Mucosa of rectum (tissue), 2 donors: Measurements from ENCODE around the gene DBNDD1.

Source experiments
- H3K27ac ChIP-seq, 2 donors: one replicate each; pipeline ENCODE4 v1.7.0; 2013; ENCODE audit warnings: inconsistent platforms in 2 of 2, low read depth in 2 of 2, low read length in 2 of 2
- H3K27me3 ChIP-seq, 2 donors: one replicate each; pipeline ENCODE4 v1.7.0; 2013; ENCODE audit warnings: low read length in 2 of 2; ENCODE audit not compliant: control insufficient read depth in 2 of 2, insufficient read depth in 2 of 2
- H3K36me3 ChIP-seq, 2 donors: one replicate each; pipeline ENCODE4 v1.7.0; 2013; ENCODE audit warnings: low read length in 2 of 2; ENCODE audit not compliant: control insufficient read depth in 2 of 2, insufficient read depth in 2 of 2
- H3K4me1 ChIP-seq, 2 donors: one replicate each; pipeline ENCODE4 v1.7.0; 2013; ENCODE audit warnings: low read length in 2 of 2, mild to moderate bottlenecking in 1 of 2; ENCODE audit not compliant: control insufficient read depth in 2 of 2, insufficient read depth in 2 of 2
- H3K4me3 ChIP-seq, 2 donors: one replicate each; pipeline ENCODE4 v1.7.0; 2013; ENCODE audit warnings: low read length in 2 of 2
- H3K9ac ChIP-seq, 2 donors: one replicate each; pipeline ENCODE4 v1.7.0; 2013; ENCODE audit warnings: low read length in 2 of 2, low read depth in 1 of 2, mild to moderate bottlenecking in 1 of 2
- H3K9me3 ChIP-seq, 2 donors: one replicate each; pipeline ENCODE4 v1.7.0; 2013; ENCODE audit warnings: low read length in 2 of 2; ENCODE audit not compliant: control insufficient read depth in 2 of 2
- donor health status: healthy.
- donor health status: Normal muscosa, but diverticular disease.

Gene DBNDD1

GRCh38 chr16:90035902-90036301 lies 16.6 kb upstream of the DBNDD1 start:
- Histone ChIP-seq H3K4me1 (no peaks in the 10 kb centered on the region), H3K27ac (no peak overlapping the region), H3K36me3 (peaks cover 41 to 50% of the 10 kb centered on the region in 2 donors)

DNA sequence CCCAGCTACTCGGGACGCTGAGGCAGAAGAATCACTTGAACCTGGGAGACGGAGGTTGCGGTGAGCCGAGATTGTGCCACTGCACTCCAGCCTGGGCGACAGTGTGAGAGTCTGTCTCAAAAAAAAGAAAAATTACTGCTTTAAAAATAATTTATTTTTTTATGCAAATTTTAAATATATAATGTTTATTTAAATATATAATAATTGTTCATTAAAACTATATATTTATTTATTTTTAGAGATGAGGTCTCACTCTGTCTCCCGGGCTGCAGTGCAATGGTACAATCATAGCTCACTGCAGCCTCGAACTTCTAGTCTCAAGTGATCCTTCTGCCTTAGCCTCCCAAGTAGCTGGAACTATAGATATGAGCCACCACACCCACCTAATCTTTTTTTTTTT lies 15.2 kb upstream of the DBNDD1 start:
- H3K9ac ChIP-seq = no peak overlapping the region
- peaks cover 34 to 45% of the 10 kb centered on the region in 2 donors for H3K36me3 ChIP-seq
- H3K4me3 ChIP-seq = no peak overlapping the region
- no peaks in the 10 kb centered on the region for H3K4me1 ChIP-seq
- H3K27me3 ChIP-seq = no peaks in the 10 kb centered on the region
- H3K27ac ChIP-seq = no peak overlapping the region
- no peaks in the 10 kb centered on the region for H3K9me3 ChIP-seq

More at GRCh38 chr16:90035902-90036301, 16.6 kb upstream of the DBNDD1 start:
- Histone ChIP-seq H3K9ac (no peak overlapping the region), H3K4me3 (no peak overlapping the region), H3K27me3 (no peaks in the 10 kb centered on the region), H3K9me3 (no peaks in the 10 kb centered on the region)

DNA sequence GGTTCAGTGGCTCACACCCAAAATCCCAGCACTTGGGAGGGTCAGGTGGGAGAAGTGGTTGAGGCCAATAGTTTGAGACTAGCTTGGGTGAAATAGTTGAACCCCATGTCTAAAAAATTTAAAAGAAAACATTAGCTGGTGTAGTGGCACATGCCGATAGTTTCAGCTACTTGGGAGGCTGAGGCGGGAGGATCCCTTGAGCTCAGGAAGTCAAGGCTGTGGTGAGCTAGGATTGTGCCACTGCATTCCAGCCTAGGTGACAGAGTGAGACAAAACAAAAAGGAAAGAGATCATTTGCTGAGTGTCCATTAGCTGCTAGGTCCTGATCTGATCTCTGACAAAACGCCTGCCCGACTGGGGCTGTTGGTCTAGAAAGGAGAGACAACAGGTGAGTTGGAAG lies 14.1 kb upstream of the DBNDD1 start:
- no peak overlapping the region for H3K9ac ChIP-seq
- H3K4me1 ChIP-seq = no peaks in the 10 kb centered on the region
- no peak overlapping the region for H3K27ac ChIP-seq
- H3K27me3 ChIP-seq = no peaks in the 10 kb centered on the region
- H3K4me3 ChIP-seq = no peak overlapping the region
- no peaks in the 10 kb centered on the region for H3K9me3 ChIP-seq
- peaks cover 32 to 49% of the 10 kb centered on the region in 2 donors for H3K36me3 ChIP-seq

DNA sequence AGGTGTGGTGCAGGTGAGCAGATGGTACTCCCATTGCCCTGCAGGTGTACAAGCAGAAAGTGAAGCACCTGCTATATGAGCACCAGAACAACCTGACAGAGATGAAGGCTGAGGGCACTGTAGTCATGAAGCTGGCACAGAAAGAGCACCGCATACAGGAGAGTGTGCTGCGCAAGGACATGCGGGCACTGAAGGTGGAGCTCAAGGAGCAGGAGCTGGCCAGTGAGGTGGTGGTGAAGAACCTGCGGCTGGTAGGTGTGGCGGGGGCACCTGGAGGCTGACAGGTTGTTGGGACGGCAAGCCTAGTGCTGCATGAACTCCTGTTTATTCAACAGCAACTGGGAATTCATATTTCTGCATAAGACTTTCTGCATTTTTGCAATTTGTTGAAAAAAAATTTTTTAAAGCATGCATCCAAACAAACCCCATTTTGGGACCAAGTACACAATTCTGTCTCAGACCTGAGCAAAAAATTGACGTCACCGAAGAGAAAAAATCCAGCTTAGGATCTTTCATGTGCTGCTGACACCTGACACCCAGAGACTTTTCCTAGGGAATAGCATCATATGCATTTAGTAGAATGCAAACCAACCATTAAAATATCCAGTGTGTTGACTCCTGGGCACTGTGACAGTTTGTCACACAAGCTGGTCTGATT lies 13.5 kb upstream of the DBNDD1 start:
- Histone ChIP-seq H3K9ac (no peak overlapping the region), H3K27ac (no peak overlapping the region), H3K4me1 (no peaks in the 10 kb centered on the region), H3K36me3 (peaks cover 29 to 43% of the 10 kb centered on the region in 2 donors), H3K9me3 (no peaks in the 10 kb centered on the region), H3K27me3 (no peaks in the 10 kb centered on the region), H3K4me3 (no peak overlapping the region)

DNA sequence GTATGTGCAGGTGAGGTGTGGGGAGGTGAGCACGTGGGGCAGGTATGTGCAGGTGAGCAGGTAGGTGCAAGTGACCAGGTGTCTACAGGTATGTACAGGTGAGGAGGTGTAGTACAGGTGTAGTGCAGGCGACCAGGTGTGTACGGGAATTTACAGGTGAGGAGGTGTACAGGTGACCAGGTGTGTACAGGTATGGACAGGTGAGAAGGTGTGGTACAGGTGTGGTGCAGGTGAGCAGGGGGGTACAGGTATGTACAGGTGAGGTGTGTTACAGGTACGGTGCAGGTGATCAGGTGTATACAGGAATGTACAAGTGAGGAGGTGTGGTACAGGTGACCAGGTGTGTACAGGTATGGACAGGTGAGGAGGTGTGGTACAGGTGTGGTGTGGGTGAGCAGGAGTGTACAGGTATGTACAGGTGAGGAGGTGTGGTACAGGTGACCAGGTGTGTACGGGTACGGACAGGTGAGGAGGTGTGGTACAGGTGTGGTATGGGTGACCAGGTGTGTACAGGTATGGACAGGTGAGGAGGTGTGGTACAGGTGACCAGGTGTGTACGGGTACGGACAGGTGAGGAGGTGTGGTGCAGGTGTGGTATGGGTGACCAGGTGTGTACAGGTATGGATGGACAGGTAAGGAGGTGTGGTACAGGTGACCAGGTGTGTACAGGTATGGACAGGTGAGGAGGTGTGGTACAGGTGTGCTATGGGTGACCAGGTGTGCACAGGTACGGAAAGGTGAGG lies 12.8 kb upstream of the DBNDD1 start:
- no peak overlapping the region for H3K9ac ChIP-seq
- H3K27me3 ChIP-seq = no peaks in the 10 kb centered on the region
- H3K4me1 ChIP-seq = no peaks in the 10 kb centered on the region
- H3K27ac ChIP-seq = no peak overlapping the region
- peaks cover 27 to 36% of the 10 kb centered on the region in 2 donors for H3K36me3 ChIP-seq
- no peaks in the 10 kb centered on the region for H3K9me3 ChIP-seq
- H3K4me3 ChIP-seq = no peak overlapping the region

GRCh38 chr16:90031186-90031930 lies 12.1 kb upstream of the DBNDD1 start:
- Histone ChIP-seq H3K9me3 (no peaks in the 10 kb centered on the region), H3K4me1 (no peaks in the 10 kb centered on the region), H3K9ac (no peak overlapping the region), H3K36me3 (peaks cover 20 to 30% of the 10 kb centered on the region in 2 donors), H3K27ac (no peak overlapping the region), H3K4me3 (no peak overlapping the region), H3K27me3 (no peaks in the 10 kb centered on the region)

DNA sequence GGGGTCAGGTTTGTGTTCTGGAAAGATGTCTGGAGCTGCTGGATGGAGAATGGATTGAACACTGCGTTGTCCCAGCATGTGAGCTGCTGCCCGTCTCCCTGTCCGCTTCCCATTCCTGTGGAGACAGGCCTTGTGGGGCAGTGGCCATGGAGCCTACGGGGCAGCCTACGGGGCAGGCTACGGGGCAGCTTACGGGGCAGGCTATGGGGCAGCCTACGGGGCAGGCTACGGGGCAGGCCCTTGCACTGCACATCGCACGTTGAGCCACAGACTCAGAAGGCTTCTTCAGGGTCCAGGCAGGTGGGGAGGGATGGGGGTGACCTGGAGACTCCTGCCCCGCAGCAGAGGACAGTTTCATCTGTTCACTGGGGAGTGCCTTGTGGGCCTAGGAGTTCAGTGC lies 9.7 kb upstream of the DBNDD1 start:
- no peak overlapping the region for H3K4me3 ChIP-seq
- H3K9ac ChIP-seq = no peak overlapping the region
- H3K36me3 ChIP-seq = peaks cover 12 to 20% of the 10 kb centered on the region in 2 donors
- no peak overlapping the region for H3K27ac ChIP-seq
- no peaks in the 10 kb centered on the region for H3K9me3 ChIP-seq
- no peaks in the 10 kb centered on the region for H3K27me3 ChIP-seq
- no peaks in the 10 kb centered on the region for H3K4me1 ChIP-seq

DNA sequence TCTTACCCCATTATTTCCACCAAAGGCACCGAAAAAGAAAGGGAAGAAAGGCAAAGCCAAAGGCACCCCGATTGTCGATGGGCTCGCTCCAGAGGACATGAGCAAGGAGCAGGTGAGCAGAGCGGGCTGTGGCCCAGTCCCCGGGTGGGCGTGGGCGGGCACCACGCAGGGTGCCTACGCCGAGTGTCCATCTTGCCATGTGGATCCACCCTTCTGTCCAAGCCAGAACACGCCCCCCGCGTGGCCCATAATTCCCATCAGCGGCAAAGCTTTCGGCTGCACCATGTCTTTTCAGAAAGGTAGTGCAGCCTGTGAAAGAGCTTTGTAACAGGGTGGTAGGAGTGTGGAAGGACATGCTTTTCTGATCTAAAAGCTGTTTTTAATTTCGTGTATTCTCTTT lies 8.4 kb upstream of the DBNDD1 start:
- Histone ChIP-seq H3K9me3 (no peaks in the 10 kb centered on the region), H3K4me1 (peaks cover 4% of the 10 kb centered on the region in 2 donors), H3K4me3 (no peak overlapping the region), H3K36me3 (peaks cover 10 to 16% of the 10 kb centered on the region in 2 donors), H3K27ac (no peak overlapping the region), H3K27me3 (no peaks in the 10 kb centered on the region), H3K9ac (no peak overlapping the region)

DNA sequence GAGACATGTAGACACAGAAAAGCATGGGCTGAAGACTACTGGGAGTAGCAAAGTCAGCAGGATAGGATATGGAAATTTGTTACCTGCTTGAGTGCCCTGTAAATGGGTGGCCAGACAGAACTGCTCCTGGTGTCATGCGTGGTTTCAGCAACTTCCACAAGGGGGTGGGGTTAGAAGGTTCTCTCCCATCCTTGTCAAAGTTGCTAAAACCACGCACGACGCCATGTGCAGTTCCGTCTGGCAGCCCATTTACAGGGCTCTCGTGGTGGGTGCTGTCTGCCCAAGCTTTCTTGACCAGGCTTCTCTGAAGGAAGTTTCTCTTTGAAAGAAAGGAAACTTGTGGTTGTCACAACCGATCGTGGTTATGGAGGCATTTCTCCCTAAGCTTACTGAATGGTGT lies 6.9 kb upstream of the DBNDD1 start:
- Histone ChIP-seq H3K9me3 (no peaks in the 10 kb centered on the region), H3K4me3 (no peak overlapping the region), H3K27me3 (no peaks in the 10 kb centered on the region), H3K27ac (no peak overlapping the region), H3K9ac (no peak overlapping the region), H3K4me1 (peaks cover 4 to 11% of the 10 kb centered on the region in 2 donors), H3K36me3 (peaks cover 0 to 5% of the 10 kb centered on the region in 2 donors)

GRCh38 chr16:90023078-90023447 lies 3.8 kb upstream of the DBNDD1 start:
- H3K4me3 ChIP-seq = peak overlapping the region; percentile 71 to 84
- H3K27me3 ChIP-seq = no peaks in the 10 kb centered on the region
- no peaks in the 10 kb centered on the region for H3K9me3 ChIP-seq
- H3K36me3 ChIP-seq = no peaks in the 10 kb centered on the region
- peak overlapping the region in 1 of 2 donors; percentile 38 for H3K27ac ChIP-seq
- peak overlapping the region; percentile 63 to 70 for H3K9ac ChIP-seq
- H3K4me1 ChIP-seq = peaks cover 8 to 15% of the 10 kb centered on the region in 2 donors
